A673 (cell line): ENCODE data around the gene YRDC.

ENCODE experiments used
- EZH2 ChIP-seq: fragments of 200-600 bp; sonication (generic); IDR thresholded peaks from 2 replicates; pipeline ENCODE4 v1.6.1; 2017; ENCODE audit warnings: borderline replicate concordance, low read depth, mild to moderate bottlenecking, mixed read lengths, antibody characterized with exemption, low read length; ENCODE audit not compliant: poor library complexity, severe bottlenecking
- TF ChIP-seq, protein P1 (sequence below): fragments of 300-800, 200-600 bp; sonication (generic); conservative IDR thresholded peaks from 2 replicates; pipeline ENCODE4 v1.5.1; 2017; ENCODE audit warnings: low read depth, mild to moderate bottlenecking, antibody characterized with exemption, low read length, moderate library complexity, mixed read lengths

DNA sequence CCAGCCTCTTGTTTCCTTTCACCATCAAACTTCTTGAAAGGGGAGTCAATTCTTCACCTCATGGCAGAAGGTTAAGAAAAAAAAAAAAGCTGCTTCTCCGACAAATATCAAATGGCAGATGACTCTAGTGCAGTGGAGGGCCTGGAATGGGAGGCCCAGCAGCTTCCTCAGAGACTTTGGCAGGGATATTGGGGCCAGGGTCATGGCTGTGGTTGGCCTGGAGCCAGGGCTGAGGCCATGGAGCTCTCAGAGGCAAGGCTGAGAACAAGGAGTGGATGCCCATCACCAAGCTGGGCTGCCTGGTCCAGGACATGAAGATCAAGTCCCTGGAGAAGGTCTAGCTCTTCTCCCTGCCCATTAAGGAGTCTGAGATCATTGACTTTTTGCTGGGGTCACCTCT, 32.7 kb upstream of the YRDC start:
- TF ChIP-seq, protein P1, sequence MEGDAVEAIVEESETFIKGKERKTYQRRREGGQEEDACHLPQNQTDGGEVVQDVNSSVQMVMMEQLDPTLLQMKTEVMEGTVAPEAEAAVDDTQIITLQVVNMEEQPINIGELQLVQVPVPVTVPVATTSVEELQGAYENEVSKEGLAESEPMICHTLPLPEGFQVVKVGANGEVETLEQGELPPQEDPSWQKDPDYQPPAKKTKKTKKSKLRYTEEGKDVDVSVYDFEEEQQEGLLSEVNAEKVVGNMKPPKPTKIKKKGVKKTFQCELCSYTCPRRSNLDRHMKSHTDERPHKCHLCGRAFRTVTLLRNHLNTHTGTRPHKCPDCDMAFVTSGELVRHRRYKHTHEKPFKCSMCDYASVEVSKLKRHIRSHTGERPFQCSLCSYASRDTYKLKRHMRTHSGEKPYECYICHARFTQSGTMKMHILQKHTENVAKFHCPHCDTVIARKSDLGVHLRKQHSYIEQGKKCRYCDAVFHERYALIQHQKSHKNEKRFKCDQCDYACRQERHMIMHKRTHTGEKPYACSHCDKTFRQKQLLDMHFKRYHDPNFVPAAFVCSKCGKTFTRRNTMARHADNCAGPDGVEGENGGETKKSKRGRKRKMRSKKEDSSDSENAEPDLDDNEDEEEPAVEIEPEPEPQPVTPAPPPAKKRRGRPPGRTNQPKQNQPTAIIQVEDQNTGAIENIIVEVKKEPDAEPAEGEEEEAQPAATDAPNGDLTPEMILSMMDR: no peak
- no peak for TF ChIP-seq EZH2
